Dedifferentiated amniotic fluid mesenchymal stem cell (primary cell): ENCODE results near the gene KASH5.
"Not testable (repeated sequence)": the region's sequence is repeated elsewhere in the genome, so short reads cannot be mapped to it uniquely, and the experiment has no call there.

Experiments
- DNase-seq: peaks from one replicate; pipeline ENCODE4 v3.0.0-alpha.2; 2016; ENCODE audit errors: extremely low spot score

Gene KASH5

GRCh38 chr19:49455773-49456172 is 67.7 kb downstream of the KASH5 start:
- DNase-seq, result peak; percentile 17

DNA sequence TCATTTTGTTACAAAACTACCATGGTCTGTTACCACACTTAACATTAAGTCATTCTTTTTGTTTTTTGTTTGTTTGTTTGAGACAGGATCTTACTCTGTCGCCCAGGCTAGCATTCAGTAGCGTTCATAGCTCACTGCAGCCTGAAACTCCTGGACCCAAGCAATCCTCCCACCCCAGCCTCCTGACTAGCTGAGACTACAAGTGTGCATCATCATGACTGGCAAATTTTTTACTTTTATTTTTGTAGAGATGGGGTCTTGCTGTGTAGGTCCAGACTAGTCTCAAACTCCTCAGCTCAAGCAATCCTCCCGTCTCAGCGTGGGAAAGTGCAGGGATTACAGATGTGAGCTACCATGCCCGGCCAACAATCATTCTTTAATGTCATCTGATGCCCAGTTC is 68.3 kb downstream of the KASH5 start:
- peak; percentile 31 for DNase-seq

DNA sequence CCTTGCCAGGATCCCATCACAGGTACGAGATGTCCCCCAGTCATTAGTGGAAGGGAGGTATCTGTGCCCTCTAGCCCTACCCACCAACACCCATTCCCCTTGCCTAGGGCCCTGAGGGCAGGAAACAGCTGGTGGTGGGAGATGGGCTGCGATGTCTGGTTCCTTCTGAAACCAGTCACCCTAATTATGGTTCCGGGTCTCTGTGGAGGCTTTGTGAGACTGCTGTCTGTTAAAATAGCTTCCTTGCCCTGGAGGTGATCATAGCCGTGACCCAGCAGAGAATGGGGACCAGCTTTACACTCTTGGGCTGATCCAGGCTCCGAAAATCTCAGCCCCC is 70.5 kb downstream of the KASH5 start:
- DNase-seq, result no peak

- DNase-seq, result no peak
Observed at GRCh38 chr19:49459388-49459787, 71.3 kb downstream of the KASH5 start.

DNA sequence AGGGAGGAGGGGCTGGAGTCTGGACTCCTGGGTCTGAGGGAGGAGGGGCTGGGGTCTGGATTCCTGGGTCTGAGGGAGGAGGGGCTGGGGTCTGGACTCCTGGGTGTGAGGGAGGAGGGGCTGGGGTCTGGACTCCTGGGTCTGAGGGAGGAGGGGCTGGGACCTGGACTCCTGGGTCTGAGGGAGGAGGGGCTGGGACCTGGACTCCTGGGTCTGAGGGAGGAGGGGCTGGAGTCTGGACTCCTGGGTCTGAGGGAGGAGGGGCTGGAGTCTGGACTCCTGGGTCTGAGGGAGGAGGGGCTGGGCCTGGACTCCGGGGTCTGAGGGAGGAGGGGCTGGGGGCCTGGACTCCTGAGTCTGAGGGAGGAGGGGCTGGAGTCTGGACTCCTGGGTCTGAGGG is 73.1 kb downstream of the KASH5 start:
- not testable (repeated sequence) for DNase-seq

- no peak for DNase-seq
Observed at GRCh38 chr19:49461656-49462055, 73.6 kb downstream of the KASH5 start.

GRCh38 chr19:49462492-49462891 is 74.4 kb downstream of the KASH5 start:
- no peak for DNase-seq

DNA sequence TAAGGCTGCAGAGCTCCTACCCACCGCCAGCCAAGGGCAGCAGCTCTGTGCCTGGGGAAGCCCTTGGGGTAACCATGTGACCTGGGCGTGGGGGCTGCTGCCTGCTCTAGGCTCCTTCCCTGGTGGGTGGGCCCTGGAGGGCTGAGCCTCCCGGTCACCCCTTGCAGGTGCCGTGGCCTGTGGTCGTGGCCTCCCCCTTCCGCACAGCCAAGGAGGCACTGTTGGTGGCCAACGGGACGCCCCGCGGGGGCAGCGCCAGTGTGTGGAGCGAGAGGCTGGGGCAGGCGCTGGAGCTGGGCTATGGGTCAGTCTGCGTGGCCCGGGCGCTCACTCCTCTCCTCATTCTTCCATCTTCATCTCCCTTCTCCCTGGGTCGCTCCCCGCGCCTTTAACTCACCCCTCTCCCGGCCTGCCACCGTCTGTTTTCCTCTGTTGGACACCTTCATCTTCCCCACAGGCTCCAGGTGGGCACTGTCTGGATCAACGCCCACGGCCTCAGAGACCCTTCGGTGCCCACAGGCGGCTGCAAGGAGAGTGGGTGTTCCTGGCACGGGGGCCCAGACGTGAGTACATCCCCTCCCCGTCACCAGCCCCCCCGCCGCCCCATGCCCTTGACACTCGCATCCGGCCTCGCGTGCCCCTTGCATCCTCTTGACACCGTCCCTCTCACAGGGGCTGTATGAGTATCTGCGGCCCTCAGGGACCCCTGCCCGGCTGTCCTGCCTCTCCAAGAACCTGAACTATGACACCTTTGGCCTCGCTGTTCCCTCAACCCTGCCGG is 76.1 kb downstream of the KASH5 start:
- no peak for DNase-seq

GRCh38 chr19:49465371-49465770 is 77.3 kb downstream of the KASH5 start:
- no peak for DNase-seq
